Stomach (tissue), 4 donors: ENCODE measurements around the gene EFNB1.

Experiments
- CTCF ChIP-seq, 7 experiments: fragments of 450-650 bp in 4 of 7; fragments of 200-600 bp in 3 of 7; sonication (generic) in 3 of 7; IDR thresholded peaks; one replicate each; pipeline ENCODE4 v1.5.1; 2016 to 2019; ENCODE audit warnings: antibody characterized with exemption in 7 of 7, control low read depth in 2 of 7, mild to moderate bottlenecking in 1 of 7
- POLR2A ChIP-seq, 4 donors: fragments of 450-650 bp; IDR thresholded peaks; one replicate each; pipeline ENCODE4 v1.6.1; 2016; ENCODE audit warnings: antibody characterized with exemption in 4 of 4, control low read depth in 2 of 4, mild to moderate bottlenecking in 1 of 4, moderate library complexity in 1 of 4

DNA sequence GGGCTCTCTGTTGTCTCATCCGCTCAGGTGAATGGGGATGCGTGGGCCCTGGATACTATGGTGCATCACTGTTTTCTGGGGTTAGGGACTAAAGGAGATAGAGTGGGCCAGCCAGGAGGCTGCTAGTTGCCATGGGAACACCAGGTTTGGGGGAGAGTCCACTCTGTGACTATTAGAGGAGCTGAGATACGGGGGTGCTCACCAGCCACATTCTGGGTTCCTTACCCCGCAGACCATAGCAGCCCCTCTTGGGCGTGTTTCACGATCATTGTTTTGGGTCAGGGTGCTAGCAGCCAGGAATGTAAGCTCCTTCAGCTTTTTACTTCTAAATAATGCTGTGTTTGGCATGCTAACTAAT is 4.6 kb downstream of the EFNB1 start:
- no peak for TF ChIP-seq CTCF (IDR thresholded peaks at IDR 0.05)
- TF ChIP-seq POLR2A (IDR thresholded peaks at IDR 0.05) = no peak
